Cardiac fibroblast (primary cell): ENCODE results near the gene TIFAB.

ENCODE experiments used
- DNase-seq, 2 donors: peaks; one replicate each; pipeline versions ENCODE4 v3.0.0 to v3.0.0-alpha.2; 2010; ENCODE audit warnings: low read depth in 2 of 2
- H3K4me3 ChIP-seq, 2 donors: replicated peaks in 1 of 2; 1 replicate in 1 of 2; 2 replicates in 1 of 2; pipeline ENCODE4 v1.5.1; 2011; ENCODE audit warnings: low read depth in 2 of 2, low read length in 2 of 2, mild to moderate bottlenecking in 2 of 2, moderate library complexity in 1 of 2
- CTCF ChIP-seq: IDR thresholded peaks from one replicate; pipeline ENCODE4 v1.5.1; 2011; ENCODE audit warnings: low read depth, mild to moderate bottlenecking, low read length, inconsistent platforms

Gene TIFAB

DNA sequence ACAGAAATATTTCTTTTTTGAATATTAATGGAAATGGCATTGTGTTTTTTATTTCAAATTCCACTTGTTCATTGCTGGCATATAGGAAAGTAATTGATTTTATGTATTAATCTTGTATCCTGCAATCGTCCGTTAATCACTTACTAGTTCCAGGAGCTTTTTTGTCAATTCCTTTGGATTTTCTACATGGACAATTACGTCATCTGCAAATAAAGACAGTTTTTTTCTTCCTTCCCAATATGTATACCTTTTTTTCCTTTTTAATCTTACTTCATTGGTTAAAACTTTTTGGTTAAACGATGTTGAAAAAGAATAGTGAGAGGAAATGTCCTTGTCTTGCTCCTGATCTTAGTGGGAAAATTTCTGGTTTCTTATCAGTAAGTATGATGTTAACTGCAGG is 1.5 kb upstream of the TIFAB start:
- no peak for DNase-seq
- no peak overlapping the region for H3K4me3 ChIP-seq
- TF ChIP-seq CTCF = no peak

DNA sequence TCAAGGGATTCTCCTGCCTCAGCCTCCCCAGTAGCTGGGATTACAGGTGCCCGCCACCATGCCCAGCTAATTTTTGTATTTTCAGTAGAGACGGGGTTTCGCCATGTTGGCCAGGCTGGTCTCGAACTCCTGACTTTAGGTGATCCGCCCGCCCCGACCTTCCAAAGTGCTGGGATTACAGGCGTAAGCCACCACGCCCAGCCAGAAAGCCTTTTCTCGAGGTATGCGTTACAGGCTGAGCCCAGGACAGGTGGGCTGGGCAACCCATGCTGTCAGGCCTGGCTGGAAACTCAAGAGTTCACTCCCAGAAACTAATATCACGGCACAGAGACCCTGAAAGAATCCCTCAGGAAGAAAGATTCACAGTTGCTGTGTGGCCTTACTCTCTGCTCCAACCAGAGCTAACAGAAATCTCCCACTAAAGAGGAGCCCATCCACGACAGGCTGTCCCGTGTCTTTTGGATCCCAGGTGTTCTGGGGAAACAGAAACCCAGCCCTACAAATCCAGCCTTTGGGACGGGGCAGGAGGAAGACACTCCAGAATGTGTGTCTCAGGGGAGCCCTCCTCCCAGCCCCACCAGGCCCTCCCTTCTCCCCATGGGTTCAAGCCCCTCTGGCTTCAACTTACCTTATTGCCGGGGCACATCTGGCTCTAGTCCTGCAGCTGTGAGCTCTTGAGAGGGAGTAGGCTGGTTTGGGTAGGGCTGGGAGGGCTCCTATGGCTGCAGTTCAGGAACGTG is 400 bp downstream of the TIFAB start:
- TF ChIP-seq CTCF = no peak
- no peak overlapping the region for H3K4me3 ChIP-seq
- DNase-seq = no peak

GRCh38 chr5:135450952-135451351 is 1.2 kb downstream of the TIFAB start:
- no peak for TF ChIP-seq CTCF
- H3K4me3 ChIP-seq = no peak overlapping the region
- DNase-seq = no peak

- no peak for TF ChIP-seq CTCF
- H3K4me3 ChIP-seq = no peak overlapping the region
- no peak for DNase-seq
Measured at GRCh38 chr5:135450336-135450735, 1.8 kb downstream of the TIFAB start.

DNA sequence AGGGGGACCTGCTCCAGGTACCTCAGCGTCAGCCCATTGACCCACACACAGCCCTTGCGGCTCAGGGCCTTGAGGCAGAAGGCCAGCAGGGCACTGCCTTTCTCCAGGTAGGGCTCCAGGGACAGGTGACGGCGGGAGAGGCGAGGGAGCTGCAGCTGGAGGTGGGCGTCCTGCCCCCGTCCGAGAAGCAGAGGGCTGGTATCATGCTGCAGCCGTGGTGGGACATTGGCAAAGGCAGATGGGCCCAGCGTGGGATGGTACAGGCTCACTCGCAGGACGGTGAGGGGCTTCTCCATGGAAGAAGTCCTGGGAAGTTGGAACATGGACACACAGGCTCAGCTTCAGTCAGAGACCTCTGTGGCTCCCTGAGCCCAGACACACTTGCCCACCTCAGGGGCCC is 2.5 kb downstream of the TIFAB start:
- no peak for DNase-seq
- TF ChIP-seq CTCF = no peak

DNA sequence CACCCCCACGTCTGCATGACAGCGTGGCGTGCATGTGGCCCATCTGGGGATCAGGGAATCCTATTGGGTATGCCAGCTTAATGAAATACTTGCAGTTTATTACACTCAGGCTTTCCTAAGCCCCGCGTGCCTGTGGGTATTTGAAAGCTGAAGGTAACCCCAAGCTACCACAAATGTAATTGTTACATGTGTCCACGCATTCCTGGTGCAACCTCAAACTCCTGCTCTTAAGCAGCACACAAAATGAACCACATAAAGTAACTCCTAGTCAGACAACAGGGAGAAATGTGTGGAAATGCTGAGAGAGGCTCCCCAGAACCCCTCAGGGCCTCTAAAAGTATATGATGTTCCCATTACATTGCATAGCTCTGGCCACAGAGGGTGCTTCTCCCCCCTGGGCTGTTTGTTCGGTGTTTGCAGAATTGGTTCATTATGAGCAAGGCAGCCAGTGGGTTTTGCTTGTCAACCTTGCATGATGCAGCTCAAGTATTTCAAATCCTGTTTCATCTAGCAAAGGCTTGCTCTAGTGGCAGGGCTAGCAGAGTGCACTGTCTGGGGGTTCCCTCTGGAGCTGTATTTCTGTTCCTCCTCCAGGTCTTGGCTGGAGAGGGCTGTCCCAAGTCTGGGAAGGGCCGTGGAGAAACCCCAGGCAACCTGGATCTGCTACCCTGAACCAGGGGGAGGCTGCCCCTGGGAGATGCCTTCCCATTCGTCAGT is 3.2 kb downstream of the TIFAB start:
- H3K4me3 ChIP-seq = no peak overlapping the region
- no peak for TF ChIP-seq CTCF
- no peak for DNase-seq

More for the DNA sequence above, 2.5 kb downstream of the TIFAB start:
- no peak overlapping the region for H3K4me3 ChIP-seq
